Calu3 (cell line): Measurements from ENCODE around the gene PDCD10. TPM values are rescaled to one million over a fixed set of nuclear protein-coding genes. Genes with fewer than 3 reads are reported as not detected.

ENCODE experiments used
- BruUV-seq: library from RNA; stranded (reverse); fragments of 400-500 nt; replicated peaks from 2 replicates; lab custom pipeline; 2021; lab: Mats Ljungman, UMichigan
- CTCF ChIA-PET: fragments of 300-600 bp; sonication (Branson Sonifier 250); formaldehyde crosslinking; loops from one replicate; lab custom pipeline; 2022; ENCODE audit warnings: antibody characterized with exemption; lab: Charles Lee
- DNase-seq: peaks from one replicate; pipeline ENCODE4 v3.0.0; 2022
- H3K27ac Mint-ChIP-seq: one replicate; pipeline ENCODE4 v1.8.0; 2022; ENCODE audit warnings: mixed read lengths; ENCODE audit not compliant: unreplicated experiment
- H3K27me3 Mint-ChIP-seq: one replicate; pipeline ENCODE4 v1.8.0; 2022; ENCODE audit warnings: mixed read lengths; ENCODE audit not compliant: unreplicated experiment
- H3K36me3 Mint-ChIP-seq: one replicate; pipeline ENCODE4 v1.8.0; 2022; ENCODE audit warnings: mild to moderate bottlenecking, moderate library complexity, mixed read lengths; ENCODE audit not compliant: insufficient read depth, unreplicated experiment
- H3K4me1 Mint-ChIP-seq: one replicate; pipeline ENCODE4 v1.8.0; 2022; ENCODE audit warnings: mild to moderate bottlenecking, low read depth, mixed read lengths; ENCODE audit not compliant: unreplicated experiment
- H3K4me3 Mint-ChIP-seq: one replicate; pipeline ENCODE4 v1.8.0; 2022; ENCODE audit warnings: mild to moderate bottlenecking, low read depth, moderate library complexity, mixed read lengths; ENCODE audit not compliant: unreplicated experiment
- H3K9me3 Mint-ChIP-seq: one replicate; pipeline ENCODE4 v1.8.0; 2022; ENCODE audit warnings: low read depth, mixed read lengths; ENCODE audit not compliant: unreplicated experiment
- intact Hi-C: fragments of 100-400 bp; cut with micrococcal nuclease; formaldehyde crosslinking; loops from one replicate; pipeline ENCODE4 v1.10.0; 2022; ENCODE audit not compliant: unreplicated experiment
- total RNA-seq: library from RNA; stranded (reverse); gene quantifications from 2 replicates; pipeline ENCODE4 v1.2.3, GENCODE V29; 2022
- TF ChIP-seq, protein P1 (sequence below): fragments of 200-600 bp; IDR thresholded peaks from one replicate; pipeline ENCODE4 v1.8.0; 2022; ENCODE audit warnings: antibody characterized with exemption; ENCODE audit not compliant: unreplicated experiment

PDCD10 gene
- total RNA-seq, 1 experiment from 2014 or later, result 117 TPM

DNA sequence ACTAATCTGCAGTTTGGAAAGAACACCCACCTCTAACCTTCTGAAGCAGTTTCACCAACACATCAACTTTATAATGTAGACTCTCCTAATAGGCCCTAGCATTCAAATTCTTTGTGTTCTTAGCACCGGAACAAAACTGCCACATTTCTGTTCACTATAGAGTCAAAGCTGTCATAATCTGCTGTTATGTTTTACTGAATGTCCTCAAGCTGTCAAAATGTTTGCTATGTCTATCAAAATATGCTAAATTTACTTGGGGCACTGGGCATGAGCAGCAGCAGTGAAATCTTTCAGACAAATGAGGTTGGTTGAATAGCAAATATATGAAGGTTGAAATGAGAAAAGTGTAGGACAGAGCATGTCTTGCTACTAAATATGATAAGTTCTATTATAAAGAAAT is 82.9 kb downstream of the PDCD10 start:
- intact Hi-C loops, result no loop called here
- BruUV-seq, result no TSS peak
- CTCF ChIA-PET, result no interaction called here
- H3K27ac Mint-ChIP-seq, result no peak overlapping the region
- no peaks in the 10 kb centered on the region for H3K9me3 Mint-ChIP-seq
- H3K36me3 Mint-ChIP-seq, result no peaks in the 10 kb centered on the region
- no peaks in the 10 kb centered on the region for H3K4me1 Mint-ChIP-seq
- TF ChIP-seq, protein P1, sequence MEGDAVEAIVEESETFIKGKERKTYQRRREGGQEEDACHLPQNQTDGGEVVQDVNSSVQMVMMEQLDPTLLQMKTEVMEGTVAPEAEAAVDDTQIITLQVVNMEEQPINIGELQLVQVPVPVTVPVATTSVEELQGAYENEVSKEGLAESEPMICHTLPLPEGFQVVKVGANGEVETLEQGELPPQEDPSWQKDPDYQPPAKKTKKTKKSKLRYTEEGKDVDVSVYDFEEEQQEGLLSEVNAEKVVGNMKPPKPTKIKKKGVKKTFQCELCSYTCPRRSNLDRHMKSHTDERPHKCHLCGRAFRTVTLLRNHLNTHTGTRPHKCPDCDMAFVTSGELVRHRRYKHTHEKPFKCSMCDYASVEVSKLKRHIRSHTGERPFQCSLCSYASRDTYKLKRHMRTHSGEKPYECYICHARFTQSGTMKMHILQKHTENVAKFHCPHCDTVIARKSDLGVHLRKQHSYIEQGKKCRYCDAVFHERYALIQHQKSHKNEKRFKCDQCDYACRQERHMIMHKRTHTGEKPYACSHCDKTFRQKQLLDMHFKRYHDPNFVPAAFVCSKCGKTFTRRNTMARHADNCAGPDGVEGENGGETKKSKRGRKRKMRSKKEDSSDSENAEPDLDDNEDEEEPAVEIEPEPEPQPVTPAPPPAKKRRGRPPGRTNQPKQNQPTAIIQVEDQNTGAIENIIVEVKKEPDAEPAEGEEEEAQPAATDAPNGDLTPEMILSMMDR, result no peak
- no peak for DNase-seq
- no peak overlapping the region for H3K4me3 Mint-ChIP-seq
- no peaks in the 10 kb centered on the region for H3K27me3 Mint-ChIP-seq

DNA sequence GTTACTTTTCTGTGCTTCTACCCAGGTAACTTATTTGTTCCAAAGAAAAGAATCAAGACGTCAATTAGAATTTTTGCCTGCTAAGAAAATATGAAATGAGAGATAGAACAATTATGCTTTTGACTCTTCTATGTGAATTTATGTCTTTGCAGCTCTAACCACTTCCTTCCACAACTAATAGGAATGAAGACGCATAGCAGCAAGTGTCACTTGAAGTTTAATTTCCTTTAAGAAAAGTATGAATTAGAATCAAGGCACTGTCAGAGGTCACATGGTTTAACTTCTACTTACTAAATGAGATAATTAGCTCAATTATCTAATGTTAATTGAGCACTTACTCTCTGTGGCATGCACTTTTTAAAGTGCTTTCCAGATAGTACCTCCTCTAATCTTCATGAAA is 84.2 kb downstream of the PDCD10 start:
- H3K27me3 Mint-ChIP-seq, result no peaks in the 10 kb centered on the region
- TF ChIP-seq, protein P1, result no peak
- no peaks in the 10 kb centered on the region for H3K4me1 Mint-ChIP-seq
- H3K27ac Mint-ChIP-seq, result no peak overlapping the region
- DNase-seq, result no peak
- CTCF ChIA-PET, result interaction anchor here (0.6 kb wide), 1 partner anchor 81 kb away, joined by 3 read pairs; no protein-coding TSS in a partner anchor
- intact Hi-C loops, result no loop called here
- H3K9me3 Mint-ChIP-seq, result peaks cover 5% of the 10 kb centered on the region
- no TSS peak for BruUV-seq
- no peaks in the 10 kb centered on the region for H3K36me3 Mint-ChIP-seq
- H3K4me3 Mint-ChIP-seq, result no peak overlapping the region

GRCh38 chr3:167649746-167650145 is 84.9 kb downstream of the PDCD10 start:
- BruUV-seq, result no TSS peak
- Mint-ChIP-seq H3K4me3 (no peak overlapping the region), H3K36me3 (no peaks in the 10 kb centered on the region), H3K4me1 (no peaks in the 10 kb centered on the region), H3K27me3 (no peaks in the 10 kb centered on the region), H3K9me3 (peaks cover 5% of the 10 kb centered on the region), H3K27ac (no peak overlapping the region)
- no peak for DNase-seq
- intact Hi-C loops, result no loop called here
- TF ChIP-seq, protein P1, result no peak
- CTCF ChIA-PET, result no interaction called here

DNA sequence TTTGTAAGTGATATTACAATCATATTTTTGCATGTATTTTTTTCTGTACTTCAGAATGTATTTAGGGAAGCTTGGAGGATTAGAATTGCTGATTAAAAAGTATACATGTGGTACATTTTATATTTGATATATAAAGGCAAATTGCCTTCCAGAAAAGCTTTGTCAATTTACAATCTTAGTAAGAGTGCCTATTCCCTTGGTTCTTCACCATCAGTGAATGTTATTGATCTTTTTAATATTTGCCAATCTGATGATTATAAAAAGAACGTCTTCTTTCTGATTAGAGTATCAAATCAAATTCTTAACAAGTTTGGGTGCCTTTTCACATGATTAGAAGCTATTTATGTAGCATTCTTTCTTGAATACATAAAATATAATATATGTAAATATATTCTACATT is 90.1 kb downstream of the PDCD10 start:
- TF ChIP-seq, protein P1, result no peak
- H3K4me3 Mint-ChIP-seq, result no peak overlapping the region
- intact Hi-C loops, result no loop called here
- CTCF ChIA-PET, result no interaction called here
- H3K27ac Mint-ChIP-seq, result no peak overlapping the region
- H3K36me3 Mint-ChIP-seq, result no peaks in the 10 kb centered on the region
- H3K9me3 Mint-ChIP-seq, result peaks cover 7% of the 10 kb centered on the region
- H3K4me1 Mint-ChIP-seq, result no peaks in the 10 kb centered on the region
- DNase-seq, result no peak
- H3K27me3 Mint-ChIP-seq, result no peaks in the 10 kb centered on the region
- BruUV-seq, result no TSS peak

Other genes starting within 250 kb of the PDCD10 start
- 1.4 and 2.2 TPM in 2 replicates for gene WDR49, start 81.0 kb downstream of the PDCD10 start, total RNA-seq
- 1.9 and 2.2 TPM in 2 replicates for gene SERPINI1, start 829 bp upstream of the PDCD10 start, total RNA-seq